GM12874 (cell line): Measurements from ENCODE around the gene PPP1R3E.

Source experiments
- CTCF ChIP-seq: IDR thresholded peaks from 2 replicates; pipeline ENCODE4 v1.5.1; 2011; ENCODE audit warnings: low read depth, mild to moderate bottlenecking, control low read depth, low read length, moderate library complexity; ENCODE audit not compliant: insufficient read depth

The PPP1R3E gene

GRCh38 chr14:23258256-23258655, 44.4 kb downstream of the PPP1R3E start:
- no peak for TF ChIP-seq CTCF

DNA sequence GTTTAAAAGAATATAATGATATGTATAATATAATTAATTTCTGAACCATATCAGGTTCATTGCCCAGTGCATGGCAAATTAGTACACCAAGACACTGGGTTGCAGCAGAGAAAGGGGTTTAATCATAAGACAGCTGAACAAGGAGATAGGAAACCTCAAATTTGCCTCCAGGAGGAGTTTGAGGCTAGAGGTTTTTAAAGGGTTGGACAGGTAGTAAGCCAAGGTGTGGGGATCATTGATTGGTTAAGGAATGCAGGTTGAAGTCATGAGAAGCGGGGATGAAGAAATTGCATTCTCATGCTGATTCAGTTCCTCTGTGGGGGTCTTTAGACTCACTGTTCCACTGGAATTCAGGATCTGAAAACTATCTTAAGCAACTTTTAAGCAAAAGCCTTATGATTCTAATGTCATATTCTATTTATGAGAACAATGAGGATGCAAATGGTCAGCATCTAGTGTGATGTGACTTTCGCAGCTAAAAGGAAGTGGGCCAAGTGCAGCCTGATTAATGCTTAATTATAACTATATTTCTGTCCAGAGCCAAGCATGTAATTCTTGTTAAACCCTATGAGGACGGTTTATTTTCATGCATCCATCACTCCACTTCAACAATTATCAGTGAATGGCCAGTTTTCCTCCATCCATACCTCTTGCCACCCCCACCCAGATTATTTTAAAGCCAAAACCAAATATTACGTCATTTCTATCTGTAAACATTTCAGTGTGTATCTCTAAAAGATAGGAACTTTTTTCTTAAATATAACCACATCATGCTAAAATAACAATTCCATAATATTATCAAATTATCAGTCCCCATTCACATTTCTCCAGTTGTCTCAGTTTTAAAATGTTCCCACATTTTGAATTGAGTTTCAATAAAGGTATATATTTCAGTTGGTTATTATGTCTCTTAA, 50.0 kb downstream of the PPP1R3E start:
- TF ChIP-seq CTCF = no peak

- TF ChIP-seq CTCF = no peak
Measured at GRCh38 chr14:23252006-23252405, 50.7 kb downstream of the PPP1R3E start.

DNA sequence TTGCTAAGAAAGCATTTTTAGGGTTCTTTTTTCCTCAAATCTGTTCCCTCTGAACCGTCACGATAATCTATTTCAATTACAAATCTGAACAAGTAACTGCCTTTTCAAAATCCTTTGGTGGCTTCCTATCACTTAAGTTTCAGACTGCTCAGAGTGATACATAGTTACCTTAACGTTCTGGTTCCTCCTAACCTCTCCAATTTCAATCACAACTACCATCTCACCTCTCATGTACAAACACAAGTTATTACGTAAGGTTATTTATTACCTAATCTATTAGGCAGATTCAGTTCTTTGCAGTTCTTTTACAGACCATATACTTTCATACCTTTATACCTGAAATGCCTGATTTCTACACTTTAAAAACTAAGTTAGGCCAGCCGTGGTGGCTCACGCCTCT, 52.8 kb downstream of the PPP1R3E start:
- TF ChIP-seq CTCF = no peak

DNA sequence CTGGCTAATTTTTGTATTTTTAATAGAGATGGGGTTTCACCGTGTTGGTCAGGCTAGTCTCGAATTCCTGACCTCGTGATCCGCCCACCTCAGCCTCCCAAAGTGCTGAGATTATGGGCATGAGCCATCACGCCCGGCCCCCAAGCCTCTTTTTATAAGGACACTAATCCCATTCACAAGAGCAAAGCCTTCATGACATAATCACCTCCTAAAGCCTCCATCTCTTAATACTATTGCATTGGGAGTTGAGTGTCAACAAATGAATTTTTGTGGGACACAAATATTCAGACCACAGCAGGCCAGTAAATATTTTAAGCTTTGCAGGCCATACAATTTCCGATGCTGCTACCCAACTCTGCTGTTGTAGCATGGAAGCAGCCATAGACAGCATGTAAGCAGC, 54.1 kb downstream of the PPP1R3E start:
- no peak for TF ChIP-seq CTCF
